Mesenchymal stem cell (in vitro differentiated cells and primary cell): ENCODE data around the gene THBS1.

Experiments used
- DNase-seq: peaks from one replicate; pipeline ENCODE4 v3.0.0-alpha.2; 2013
- H2AFZ ChIP-seq: one replicate; pipeline ENCODE4 v1.6.1; 2013; ENCODE audit warnings: low read depth, mild to moderate bottlenecking, control low read depth, inconsistent platforms, low read length, moderate library complexity
- H2AK5ac ChIP-seq: 2 replicates; pipeline ENCODE4 v1.6.1; 2013; ENCODE audit warnings: low read length, moderate library complexity, mild to moderate bottlenecking, inconsistent platforms; ENCODE audit not compliant: severe bottlenecking
- H2BK120ac ChIP-seq: one replicate; pipeline ENCODE4 v1.6.1; 2013; ENCODE audit warnings: low read depth, mild to moderate bottlenecking, inconsistent platforms, low read length, moderate library complexity
- H2BK12ac ChIP-seq, 2 experiments: one replicate each; pipeline ENCODE4 v1.6.1; 2013; ENCODE audit warnings: inconsistent platforms in 2 of 2, low read length in 2 of 2, mild to moderate bottlenecking in 2 of 2, moderate library complexity in 2 of 2, control low read depth in 1 of 2
- H2BK15ac ChIP-seq: one replicate; pipeline ENCODE4 v1.6.1; 2013; ENCODE audit warnings: mild to moderate bottlenecking, low read depth, inconsistent platforms; ENCODE audit not compliant: poor library complexity, severe bottlenecking
- H2BK5ac ChIP-seq: 2 replicates; pipeline ENCODE4 v1.6.1; 2013; ENCODE audit warnings: low read depth, mild to moderate bottlenecking, low read length, control low read depth, inconsistent platforms; ENCODE audit not compliant: poor library complexity, severe bottlenecking
- H3K14ac ChIP-seq, 2 experiments: one replicate each; pipeline ENCODE4 v1.6.1; 2013; ENCODE audit warnings: inconsistent platforms in 2 of 2, low read length in 2 of 2, control low read depth in 1 of 2, mild to moderate bottlenecking in 1 of 2, moderate library complexity in 1 of 2
- H3K18ac ChIP-seq, 2 experiments: one replicate each; pipeline ENCODE4 v1.6.1; 2013; ENCODE audit warnings: inconsistent platforms in 2 of 2, low read length in 2 of 2, control low read depth in 1 of 2, low read depth in 1 of 2, mild to moderate bottlenecking in 1 of 2
- H3K23ac ChIP-seq, 2 experiments: one replicate each; pipeline ENCODE4 v1.6.1; 2013; ENCODE audit warnings: inconsistent platforms in 2 of 2, low read length in 2 of 2, mild to moderate bottlenecking in 2 of 2, moderate library complexity in 2 of 2, control low read depth in 1 of 2
- H3K27ac ChIP-seq: 2 replicates; pipeline ENCODE4 v1.5.1; 2013; ENCODE audit warnings: mild to moderate bottlenecking, moderate library complexity, low read length, control low read depth, inconsistent platforms; ENCODE audit not compliant: poor library complexity, severe bottlenecking
- H3K27me3 ChIP-seq, 2 experiments: 2 replicates each; pipeline versions ENCODE4 v1.6.1 to v1.7.0; 2013; ENCODE audit warnings: low read length in 2 of 2, mild to moderate bottlenecking in 2 of 2, moderate library complexity in 2 of 2, control low read depth in 1 of 2, inconsistent platforms in 1 of 2; ENCODE audit not compliant: control insufficient read depth in 1 of 2, insufficient read depth in 1 of 2
- H3K36me3 ChIP-seq, 2 experiments: 2 replicates each; pipeline versions ENCODE4 v1.6.1 to v1.7.0; 2013; ENCODE audit warnings: low read length in 2 of 2, control low read depth in 1 of 2, inconsistent platforms in 1 of 2, low read depth in 1 of 2, mild to moderate bottlenecking in 1 of 2; ENCODE audit not compliant: insufficient read depth in 2 of 2, control insufficient read depth in 1 of 2
- H3K4ac ChIP-seq, 2 experiments: one replicate each; pipeline ENCODE4 v1.6.1; 2013; ENCODE audit warnings: inconsistent platforms in 2 of 2, low read length in 2 of 2, mild to moderate bottlenecking in 2 of 2, moderate library complexity in 2 of 2, control low read depth in 1 of 2, low read depth in 1 of 2
- H3K4me1 ChIP-seq: 2 replicates; pipeline ENCODE4 v1.6.1; 2013; ENCODE audit warnings: low read depth, low read length, control low read depth; ENCODE audit not compliant: control insufficient read depth, insufficient read depth
- H3K4me2 ChIP-seq: 2 replicates; pipeline ENCODE4 v1.6.1; 2013; ENCODE audit warnings: low read length, mild to moderate bottlenecking, inconsistent platforms; ENCODE audit not compliant: poor library complexity, severe bottlenecking
- H3K4me3 ChIP-seq, 2 experiments: 2 replicates each; pipeline versions ENCODE4 v1.5.1 to v1.7.0; 2013; ENCODE audit warnings: low read length in 2 of 2, mild to moderate bottlenecking in 2 of 2, control low read depth in 1 of 2, low read depth in 1 of 2; ENCODE audit not compliant: insufficient read depth in 1 of 2
- H3K79me1 ChIP-seq: replicated peaks from 2 replicates; pipeline ENCODE4 v1.6.1; 2013; ENCODE audit warnings: mild to moderate bottlenecking, control low read depth, low read length, inconsistent platforms; ENCODE audit not compliant: poor library complexity, severe bottlenecking
- H3K9ac ChIP-seq: 2 replicates; pipeline ENCODE4 v1.7.0; 2013; ENCODE audit warnings: mild to moderate bottlenecking, low read length, moderate library complexity
- H3K9me3 ChIP-seq: 2 replicates; pipeline ENCODE4 v1.7.0; 2013; ENCODE audit warnings: mild to moderate bottlenecking, low read length; ENCODE audit not compliant: control insufficient read depth
- H4K8ac ChIP-seq: one replicate; pipeline ENCODE4 v1.6.1; 2013; ENCODE audit warnings: inconsistent platforms, mild to moderate bottlenecking, low read length, moderate library complexity
- H4K91ac ChIP-seq: one replicate; pipeline ENCODE4 v1.6.1; 2013; ENCODE audit warnings: mild to moderate bottlenecking, low read length, inconsistent platforms
- WGBS: methylation state at CpG from one replicate; pipeline ENCODE4 v1.1.7; 2013; ENCODE audit warnings: mixed read lengths; 5-methylcytosine and 5-hydroxymethylcytosine counted together

Gene THBS1

DNA sequence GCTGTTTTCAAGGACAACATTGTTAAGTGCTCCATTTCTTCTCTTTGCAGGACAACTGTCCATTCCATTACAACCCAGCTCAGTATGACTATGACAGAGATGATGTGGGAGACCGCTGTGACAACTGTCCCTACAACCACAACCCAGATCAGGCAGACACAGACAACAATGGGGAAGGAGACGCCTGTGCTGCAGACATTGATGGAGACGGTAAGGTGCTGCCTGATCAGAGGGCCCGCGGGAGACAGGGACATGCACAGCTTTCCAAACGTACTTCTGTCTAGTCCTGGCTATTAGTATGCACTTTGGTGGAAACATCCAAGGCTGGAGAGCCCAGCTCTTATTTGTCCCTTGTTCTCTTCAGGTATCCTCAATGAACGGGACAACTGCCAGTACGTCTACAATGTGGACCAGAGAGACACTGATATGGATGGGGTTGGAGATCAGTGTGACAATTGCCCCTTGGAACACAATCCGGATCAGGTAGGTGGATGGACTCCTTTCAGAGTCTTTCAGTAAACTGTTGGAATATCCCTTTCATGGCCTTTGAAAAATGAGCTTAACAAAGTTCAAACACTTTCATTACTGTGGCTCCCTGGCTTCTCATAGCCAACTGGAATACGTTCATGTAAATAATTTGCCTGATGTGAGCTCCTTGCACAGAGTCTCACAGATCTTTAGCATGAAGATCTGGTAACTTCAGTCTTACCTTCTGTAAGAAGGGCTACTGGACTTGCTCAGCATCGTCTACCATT is 10.4 kb downstream of the THBS1 start:
- no peak overlapping the region for H2BK15ac ChIP-seq
- H3K79me1 ChIP-seq: peaks cover 2% of the 10 kb centered on the region
- 99% methylated on average over 10 of the region's 11 CpGs for WGBS
- peak overlapping the region; percentile 17 for H3K27ac ChIP-seq
- H3K14ac ChIP-seq: no peak overlapping the region
- no peak overlapping the region for H2BK120ac ChIP-seq
- no peak overlapping the region for H3K4ac ChIP-seq
- H2BK5ac ChIP-seq: no peak overlapping the region
- peaks cover 33% of the 10 kb centered on the region for H3K4me1 ChIP-seq
- H2BK12ac ChIP-seq: no peak overlapping the region
- H2AK5ac ChIP-seq: no peak overlapping the region
- H3K9ac ChIP-seq: no peak overlapping the region
- no peak overlapping the region for H3K23ac ChIP-seq
- peak; percentile 27 for DNase-seq
- H3K4me2 ChIP-seq: no peak overlapping the region
- H2AFZ ChIP-seq: no peak overlapping the region
- peaks cover 57 to 100% of the 10 kb centered on the region in 2 experiments for H3K36me3 ChIP-seq
- H3K18ac ChIP-seq: no peak overlapping the region
- H4K91ac ChIP-seq: no peak overlapping the region
- H4K8ac ChIP-seq: no peak overlapping the region
- H3K9me3 ChIP-seq: no peaks in the 10 kb centered on the region
- H3K27me3 ChIP-seq: no peaks in the 10 kb centered on the region
- H3K4me3 ChIP-seq: no peak overlapping the region

GRCh38 chr15:39591896-39592315 is 11.0 kb downstream of the THBS1 start:
- Histone ChIP-seq H3K27me3 (no peaks in the 10 kb centered on the region), H3K79me1 (peaks cover 2% of the 10 kb centered on the region), H3K4ac (no peak overlapping the region), H4K8ac (no peak overlapping the region), H3K4me1 (peaks cover 33% of the 10 kb centered on the region), H3K27ac (peak overlapping the region; percentile 17), H2BK12ac (no peak overlapping the region), H3K4me3 (no peak overlapping the region), H2AFZ (no peak overlapping the region), H3K36me3 (peaks cover 53 to 100% of the 10 kb centered on the region in 2 experiments), H3K9me3 (no peaks in the 10 kb centered on the region), H2BK5ac (no peak overlapping the region), H2BK120ac (no peak overlapping the region), H4K91ac (no peak overlapping the region), H2AK5ac (no peak overlapping the region), H3K23ac (no peak overlapping the region), H3K4me2 (no peak overlapping the region), H3K14ac (no peak overlapping the region), H3K9ac (no peak overlapping the region), H3K18ac (no peak overlapping the region), H2BK15ac (no peak overlapping the region)
- DNase-seq: peak; percentile 37
- no CpG with 5 or more reads among the region's 2 CpGs for WGBS

- Histone ChIP-seq H3K27me3 (no peaks in the 10 kb centered on the region), H4K91ac (no peak overlapping the region), H3K36me3 (peaks cover 48 to 94% of the 10 kb centered on the region in 2 experiments), H3K23ac (peak overlapping the region in 1 of 2 experiments; percentile 43), H3K4me1 (peaks cover 30% of the 10 kb centered on the region), H2AFZ (no peak overlapping the region), H3K79me1 (peaks cover 2% of the 10 kb centered on the region), H4K8ac (no peak overlapping the region), H2BK5ac (no peak overlapping the region), H3K4me2 (no peak overlapping the region), H2BK120ac (no peak overlapping the region), H2BK12ac (peak overlapping the region in 1 of 2 experiments; percentile 49), H3K9ac (no peak overlapping the region), H3K27ac (peak overlapping the region; percentile 81), H2AK5ac (no peak overlapping the region), H3K4me3 (no peak overlapping the region), H3K14ac (no peak overlapping the region), H3K9me3 (no peaks in the 10 kb centered on the region), H3K4ac (no peak overlapping the region), H3K18ac (no peak overlapping the region), H2BK15ac (no peak overlapping the region)
- peak; percentile 55 for DNase-seq
- 82% methylated on average over 6 of the region's 6 CpGs for WGBS
Observed at GRCh38 chr15:39592500-39592899, 11.6 kb downstream of the THBS1 start.

DNA sequence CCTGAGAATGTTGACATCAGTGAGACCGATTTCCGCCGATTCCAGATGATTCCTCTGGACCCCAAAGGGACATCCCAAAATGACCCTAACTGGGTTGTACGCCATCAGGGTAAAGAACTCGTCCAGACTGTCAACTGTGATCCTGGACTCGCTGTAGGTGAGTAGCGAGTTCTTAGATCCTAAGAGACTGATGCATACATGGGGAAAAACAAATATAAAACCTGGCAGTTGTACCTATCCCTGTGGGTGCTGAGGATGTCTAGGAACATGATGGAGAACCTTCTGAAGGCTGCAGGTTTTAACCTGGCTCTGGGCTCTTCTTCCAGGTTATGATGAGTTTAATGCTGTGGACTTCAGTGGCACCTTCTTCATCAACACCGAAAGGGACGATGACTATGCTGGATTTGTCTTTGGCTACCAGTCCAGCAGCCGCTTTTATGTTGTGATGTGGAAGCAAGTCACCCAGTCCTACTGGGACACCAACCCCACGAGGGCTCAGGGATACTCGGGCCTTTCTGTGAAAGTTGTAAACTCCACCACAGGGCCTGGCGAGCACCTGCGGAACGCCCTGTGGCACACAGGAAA is 12.3 kb downstream of the THBS1 start:
- H2BK120ac ChIP-seq: no peak overlapping the region
- H3K4me3 ChIP-seq: no peak overlapping the region
- no peaks in the 10 kb centered on the region for H3K27me3 ChIP-seq
- no peak overlapping the region for H3K23ac ChIP-seq
- WGBS: 95% methylated on average over 15 of the region's 15 CpGs
- H2AFZ ChIP-seq: no peak overlapping the region
- H2BK12ac ChIP-seq: no peak overlapping the region
- peak overlapping the region; percentile 32 for H3K4me2 ChIP-seq
- peaks cover 44 to 88% of the 10 kb centered on the region in 2 experiments for H3K36me3 ChIP-seq
- no peak overlapping the region for H2BK5ac ChIP-seq
- peaks cover 2% of the 10 kb centered on the region for H3K79me1 ChIP-seq
- H4K8ac ChIP-seq: no peak overlapping the region
- H3K27ac ChIP-seq: peak overlapping the region; percentile 81
- H3K4ac ChIP-seq: no peak overlapping the region
- H2AK5ac ChIP-seq: no peak overlapping the region
- H3K9ac ChIP-seq: no peak overlapping the region
- peaks cover 27% of the 10 kb centered on the region for H3K4me1 ChIP-seq
- DNase-seq: peak; percentile 21
- H3K9me3 ChIP-seq: no peaks in the 10 kb centered on the region
- H4K91ac ChIP-seq: no peak overlapping the region
- no peak overlapping the region for H3K14ac ChIP-seq
- no peak overlapping the region for H3K18ac ChIP-seq
- H2BK15ac ChIP-seq: no peak overlapping the region
